ENCODE data around the gene ATP2C2.
"Not testable (repeated sequence)": the region's sequence is repeated elsewhere in the genome, so short reads cannot be mapped to it uniquely, and the experiment has no call there.

Gene ATP2C2

DNA sequence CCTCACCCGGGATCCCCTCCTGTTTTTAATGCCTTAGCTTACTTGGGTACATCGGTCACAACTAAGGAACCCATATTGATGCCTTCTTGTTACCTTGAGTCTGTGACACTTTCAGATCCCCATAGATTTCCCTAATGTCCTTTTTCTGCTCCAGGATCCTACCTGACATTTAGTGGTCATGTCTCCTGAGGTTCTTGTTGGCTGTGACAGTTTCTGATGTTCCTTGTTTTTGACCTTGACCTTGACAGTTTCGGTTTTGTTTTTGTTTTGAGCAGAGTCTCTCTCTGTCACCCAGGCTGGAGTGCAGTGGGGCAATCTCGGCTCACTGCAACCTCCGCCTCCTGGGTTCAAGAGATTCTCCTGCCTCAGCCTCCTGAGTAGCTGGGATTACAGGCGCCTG, 52.2 kb downstream of the ATP2C2 start:
- not testable (repeated sequence) for DNase-seq (ENCODE audit: low read depth in 2 of 2)

DNA sequence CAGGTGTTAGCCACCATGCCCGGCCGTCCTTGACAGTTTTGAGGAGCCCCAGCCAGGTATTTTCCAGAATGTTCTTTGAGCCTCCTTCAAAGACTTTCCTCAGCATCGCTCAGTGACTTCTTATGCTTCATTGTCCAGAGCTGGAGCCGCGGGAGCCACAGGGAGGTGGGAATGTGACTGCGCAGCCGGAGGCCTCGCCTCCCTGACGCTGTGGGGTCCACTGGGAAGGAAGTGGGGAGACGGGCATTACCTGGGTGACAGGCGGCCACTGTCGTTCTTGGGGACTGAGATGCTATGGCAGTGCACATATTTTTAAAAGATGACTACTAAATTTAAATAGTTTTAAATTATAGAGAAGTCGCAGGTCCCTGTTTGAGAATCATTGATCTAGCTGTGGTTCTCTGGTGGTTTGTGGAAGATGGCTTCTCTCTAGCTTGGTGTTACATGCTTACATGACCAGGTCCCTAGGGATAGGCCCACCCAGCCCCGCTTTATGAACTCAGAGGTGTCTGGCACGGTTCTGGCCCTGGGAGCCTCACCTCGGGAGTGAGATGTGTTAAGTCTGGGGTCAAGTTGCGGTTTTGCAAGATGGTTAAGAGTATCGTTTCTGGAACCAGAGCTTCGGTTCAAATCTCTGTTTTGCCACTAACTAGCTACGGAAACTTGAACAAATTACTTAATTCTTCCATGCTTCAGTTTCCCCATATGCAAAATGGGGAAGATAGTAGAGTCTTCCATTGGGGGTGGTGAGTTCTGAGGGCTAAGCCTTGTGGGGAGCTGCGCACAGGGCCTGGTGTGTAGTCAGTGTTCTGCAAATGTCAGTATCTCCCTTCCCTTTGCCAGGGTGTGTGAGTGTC, 53.0 kb downstream of the ATP2C2 start:
- no peak for DNase-seq (ENCODE audit: low read depth in 2 of 2)

DNA sequence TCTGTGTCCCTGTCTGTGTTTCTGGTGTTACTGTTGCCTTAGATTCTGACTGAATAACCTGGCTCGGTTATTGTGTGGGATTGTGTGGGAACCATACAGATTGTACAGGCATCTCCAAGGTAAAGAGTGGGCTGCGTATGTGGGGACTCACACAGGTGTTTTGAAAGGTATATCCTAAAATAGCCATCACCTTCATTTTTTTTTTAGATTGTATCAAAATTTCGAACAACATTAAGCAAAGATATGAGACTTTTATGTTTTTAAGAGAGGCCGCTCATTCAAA, 53.5 kb downstream of the ATP2C2 start:
- DNase-seq (ENCODE audit: low read depth in 2 of 2): no peak

DNA sequence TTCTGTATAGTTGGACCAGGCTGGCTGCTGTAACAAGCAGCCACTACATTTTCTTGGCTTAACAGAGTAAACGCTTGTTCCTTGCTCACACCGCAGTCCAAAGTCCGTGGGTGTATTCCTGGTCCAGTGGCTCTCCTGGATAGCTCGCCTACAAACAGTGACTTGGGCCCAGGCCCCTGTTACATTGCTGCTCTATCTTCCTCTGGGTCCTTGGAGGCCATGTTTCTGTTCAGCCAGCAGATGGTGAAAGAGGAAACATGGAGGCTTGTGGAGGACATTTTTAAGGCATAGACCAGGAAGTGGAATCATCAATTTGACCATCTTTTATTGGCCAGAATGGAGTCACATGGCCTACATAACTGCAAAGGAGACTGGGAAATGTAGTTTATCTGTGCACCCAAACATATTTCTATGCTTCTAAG, 55.1 kb downstream of the ATP2C2 start:
- DNase-seq (ENCODE audit: low read depth in 2 of 2): no peak

DNA sequence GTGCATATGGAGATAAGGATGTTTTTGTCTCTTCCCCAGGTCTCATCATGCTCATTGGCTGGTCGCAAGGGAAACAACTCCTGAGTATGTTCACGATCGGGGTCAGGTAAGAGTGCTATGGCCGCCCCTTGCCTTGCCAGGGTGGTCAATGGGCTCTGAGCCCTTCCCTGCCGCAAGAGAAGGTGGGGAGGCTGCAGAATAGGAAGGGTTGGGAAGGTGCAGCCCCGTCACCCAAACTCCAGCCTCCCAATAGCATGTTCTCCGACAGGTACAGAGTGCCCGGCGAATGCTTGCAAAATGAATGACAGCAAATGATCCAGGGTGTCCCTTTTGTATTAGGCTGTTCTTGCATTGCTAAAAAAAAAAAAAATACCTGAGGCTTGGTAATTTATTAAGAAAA, 57.4 kb downstream of the ATP2C2 start:
- no peak for DNase-seq (ENCODE audit: low read depth in 2 of 2)

DNA sequence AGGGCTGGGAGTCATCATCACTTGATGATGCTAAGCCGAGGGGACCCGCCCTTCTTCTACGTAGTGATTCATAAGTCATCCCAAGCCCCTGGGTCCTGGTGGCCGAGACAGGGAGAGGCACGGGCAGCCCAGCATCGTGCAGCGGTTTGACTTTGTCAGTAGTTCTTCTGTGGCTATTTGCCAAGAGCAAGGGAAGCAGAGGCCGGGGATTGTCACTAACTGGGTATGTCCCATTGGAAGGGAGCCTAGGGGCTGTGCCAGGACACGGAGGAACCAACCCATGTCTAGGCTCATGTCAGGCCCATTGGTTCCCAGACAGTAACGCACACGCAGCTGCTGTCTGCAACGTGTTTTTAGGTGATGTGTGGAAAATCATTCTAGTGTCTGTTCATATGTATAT, 58.5 kb downstream of the ATP2C2 start:
- DNase-seq (ENCODE audit: low read depth in 2 of 2): no peak

DNA sequence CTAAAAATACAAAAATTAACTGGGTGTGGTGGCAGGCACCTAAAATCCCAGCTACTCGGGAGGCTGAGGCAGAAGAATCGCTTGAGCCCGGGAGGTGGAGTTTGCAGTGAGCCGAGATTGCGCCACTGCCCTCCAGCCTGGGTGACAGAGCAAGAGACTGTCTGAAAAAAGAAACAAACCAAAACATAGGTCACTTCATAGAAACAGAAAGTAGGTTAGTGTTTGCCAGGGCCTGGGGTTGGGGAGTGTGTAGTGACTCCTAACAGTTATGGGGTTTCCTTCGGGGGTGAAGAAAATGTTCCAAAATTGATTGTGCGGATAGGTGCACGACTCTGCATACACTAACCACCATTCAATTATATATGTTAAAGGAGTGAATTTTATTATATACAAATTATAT, 59.2 kb downstream of the ATP2C2 start:
- no peak for DNase-seq (ENCODE audit: low read depth in 2 of 2)

DNA sequence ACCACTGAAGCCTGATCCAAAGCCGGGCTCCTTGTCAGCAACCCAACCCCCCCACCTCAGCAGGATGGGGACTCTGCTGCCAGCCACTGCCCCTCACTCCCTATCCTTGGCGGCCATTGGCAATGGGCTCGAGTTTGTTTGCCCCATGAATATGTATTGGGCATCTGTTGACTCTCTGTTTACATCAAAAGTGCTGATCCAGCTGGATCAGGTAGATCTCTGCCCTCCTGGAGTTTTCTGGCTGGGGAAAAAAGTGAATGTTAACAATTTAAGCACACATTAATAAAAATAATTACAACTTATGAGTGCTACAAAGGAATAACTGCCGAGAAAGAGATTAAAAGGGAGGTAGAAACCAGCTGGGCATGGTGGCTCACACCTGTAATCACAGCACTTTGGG, 62.5 kb downstream of the ATP2C2 start:
- DNase-seq (ENCODE audit: low read depth in 2 of 2): no peak

DNA sequence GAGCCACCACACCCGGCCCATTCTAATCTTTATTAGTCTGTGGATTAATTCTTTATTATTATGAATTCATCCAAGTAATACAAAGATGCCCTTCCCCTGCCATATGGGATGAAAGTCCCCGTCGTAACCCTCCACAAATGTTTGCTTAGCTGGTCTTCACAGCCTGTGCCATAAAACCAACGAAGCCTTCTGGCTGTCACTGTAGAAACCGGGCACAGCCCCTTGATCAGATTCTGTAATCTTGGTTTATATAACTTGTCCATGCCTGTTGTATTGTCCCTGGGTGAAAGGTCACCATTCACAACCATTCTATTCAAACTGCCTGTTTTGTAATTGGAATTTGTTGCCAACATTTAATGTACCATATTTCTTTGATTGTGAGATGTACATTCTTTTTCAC, 66.5 kb downstream of the ATP2C2 start:
- no peak for DNase-seq (ENCODE audit: low read depth in 2 of 2)

DNA sequence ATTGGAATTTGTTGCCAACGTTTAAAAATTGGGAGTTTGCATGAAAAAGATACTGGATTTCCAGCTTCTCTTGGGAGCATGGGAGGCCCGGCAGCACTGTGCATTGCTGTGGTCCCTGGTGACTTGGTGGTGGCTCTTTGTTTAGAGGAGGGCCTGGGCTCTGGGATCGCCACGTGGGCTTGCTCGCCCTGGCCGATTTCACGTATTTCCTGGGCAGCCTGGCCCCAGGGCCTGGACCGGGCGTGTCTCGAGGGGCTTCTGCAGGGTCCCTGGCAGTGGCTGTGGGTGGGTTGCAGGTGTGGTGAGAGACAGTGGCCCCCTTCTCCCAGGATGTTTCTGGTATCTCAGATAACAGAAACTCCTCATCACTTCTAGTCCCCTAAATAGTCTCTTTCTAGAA, 67.9 kb downstream of the ATP2C2 start:
- DNase-seq (ENCODE audit: low read depth in 2 of 2): no peak

DNA sequence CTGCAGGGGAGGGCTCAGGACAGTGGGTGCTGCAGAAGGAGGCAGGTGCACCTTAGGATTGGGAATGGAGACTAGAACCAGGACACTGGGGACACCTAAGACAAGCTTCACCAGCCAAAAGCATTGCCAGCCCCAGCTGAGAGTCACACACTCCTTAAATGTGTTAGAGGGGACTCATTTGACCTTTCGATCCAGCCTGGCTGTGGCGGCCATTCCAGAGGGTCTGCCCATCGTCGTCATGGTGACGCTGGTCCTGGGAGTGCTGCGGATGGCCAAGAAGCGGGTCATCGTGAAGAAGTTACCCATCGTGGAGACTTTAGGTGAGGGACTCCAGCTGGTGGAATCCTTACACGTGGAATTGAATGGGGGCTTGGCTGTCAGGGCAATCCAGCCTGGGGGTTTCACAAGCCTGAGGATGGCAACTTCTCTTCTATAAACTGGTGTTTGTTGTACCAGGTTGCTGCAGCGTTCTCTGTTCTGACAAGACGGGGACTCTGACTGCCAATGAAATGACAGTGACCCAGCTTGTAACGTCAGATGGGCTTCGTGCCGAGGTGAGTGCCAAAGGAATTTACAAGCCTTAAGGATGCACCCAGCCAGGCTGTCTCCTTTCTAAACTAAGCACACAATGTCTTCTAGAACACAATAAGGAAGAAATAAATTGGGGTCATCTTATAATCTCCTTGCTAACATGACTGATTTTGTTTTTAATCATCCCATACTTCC, 70.8 kb downstream of the ATP2C2 start:
- DNase-seq (ENCODE audit: low read depth in 2 of 2): no peak

DNA sequence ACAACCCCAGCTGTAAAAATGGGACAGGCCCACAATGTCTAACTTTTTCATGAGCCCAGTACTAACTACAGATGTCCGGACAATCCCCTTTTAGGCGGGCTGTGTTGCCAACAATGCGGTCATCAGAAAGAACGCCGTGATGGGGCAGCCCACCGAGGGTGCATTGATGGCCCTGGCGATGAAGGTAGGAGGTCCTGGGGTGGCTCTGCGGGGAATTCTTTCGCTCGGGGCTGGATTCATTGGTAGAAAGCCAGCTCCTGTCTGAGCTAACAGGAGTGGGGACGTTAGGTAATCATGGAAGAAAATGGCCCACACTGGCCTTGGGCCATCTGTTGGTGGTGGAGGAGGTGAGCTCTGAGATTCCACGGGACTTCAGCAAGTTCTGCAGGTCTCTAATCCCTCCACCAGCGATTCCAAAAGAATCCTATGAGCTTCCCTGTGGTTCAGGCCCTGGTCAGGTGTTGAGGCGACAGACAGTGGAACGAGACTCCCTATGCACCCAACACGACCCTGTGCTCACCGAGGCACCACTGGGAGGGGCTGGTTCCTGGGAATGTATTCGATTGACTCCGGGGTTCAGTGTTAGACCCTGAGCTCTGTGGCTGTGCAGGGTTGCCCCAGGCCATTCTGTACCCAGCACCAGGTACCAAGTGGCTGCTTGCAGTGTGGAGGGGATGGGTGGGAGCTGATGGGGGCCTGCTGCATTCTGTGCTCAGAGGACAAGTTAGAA, 74.2 kb downstream of the ATP2C2 start:
- no peak for DNase-seq (ENCODE audit: low read depth in 2 of 2)

DNA sequence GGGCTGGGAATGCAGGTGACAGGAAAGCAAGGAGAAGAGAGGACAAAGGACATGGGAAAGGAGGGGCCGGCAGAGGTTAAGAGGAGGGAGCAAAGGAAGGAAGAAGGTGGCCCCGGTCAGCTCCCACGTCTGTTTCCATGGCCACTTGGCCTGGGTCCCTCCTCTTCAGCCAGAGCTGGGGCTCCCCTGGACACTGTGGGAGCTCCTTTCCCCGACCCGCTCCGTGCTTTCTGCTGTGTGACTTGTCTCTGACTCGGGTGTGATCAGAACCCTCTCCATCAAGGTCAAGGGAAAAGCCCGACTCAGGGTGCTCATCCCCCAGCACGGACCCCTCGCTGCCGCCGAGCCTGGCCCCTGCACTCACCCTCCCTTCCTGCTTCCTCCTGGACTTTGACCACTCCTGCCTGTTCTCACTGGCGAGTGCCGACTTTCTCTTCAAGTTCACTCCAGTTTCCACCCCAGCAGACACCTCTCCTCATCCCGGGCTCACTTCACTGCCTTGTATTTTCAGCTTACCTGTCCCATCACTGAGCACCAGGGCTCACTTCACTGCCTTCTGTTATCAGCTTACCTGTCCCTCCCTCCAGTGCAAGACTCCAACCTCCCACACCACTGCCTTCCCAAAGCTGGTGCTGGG, 74.9 kb downstream of the ATP2C2 start:
- DNase-seq (ENCODE audit: low read depth in 2 of 2): no peak

DNA sequence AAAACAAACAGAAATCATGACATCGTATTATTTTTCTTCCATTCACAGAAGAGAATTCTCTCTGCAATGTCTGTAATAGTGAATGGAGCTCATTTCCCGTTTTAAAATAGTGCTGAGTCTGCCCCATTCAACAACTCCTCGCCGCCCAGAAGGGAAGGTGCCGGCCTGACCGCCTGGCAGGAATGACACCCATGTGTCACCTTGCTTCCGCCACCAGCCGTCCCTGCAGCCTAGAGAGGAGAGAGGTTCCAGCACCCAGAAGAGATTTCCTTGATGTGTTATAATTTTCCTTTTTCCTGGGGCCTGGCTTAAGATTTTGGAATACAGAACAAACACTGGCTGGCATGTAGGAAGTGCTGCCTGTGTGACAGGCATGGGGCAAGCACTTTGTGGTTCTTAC, 76.1 kb downstream of the ATP2C2 start:
- no peak for DNase-seq (ENCODE audit: low read depth in 2 of 2)

DNA sequence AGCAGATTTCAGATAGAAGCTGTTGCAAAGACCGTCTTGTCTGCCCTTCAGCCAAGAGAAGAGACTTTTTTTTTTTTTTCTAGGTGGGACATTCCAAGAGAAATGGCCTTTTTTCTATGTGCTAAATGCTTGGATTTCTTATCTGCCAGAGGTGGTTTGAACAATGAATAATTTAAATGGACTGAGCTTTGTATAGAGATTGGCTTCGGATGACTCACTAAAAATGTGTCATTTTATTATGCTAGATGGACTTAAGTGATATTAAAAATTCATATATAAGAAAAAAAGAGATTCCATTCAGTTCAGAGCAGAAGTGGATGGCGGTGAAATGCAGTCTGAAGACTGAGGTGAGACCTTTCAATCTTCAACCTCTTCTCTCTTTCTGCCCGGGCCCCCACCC, 77.7 kb downstream of the ATP2C2 start:
- DNase-seq (ENCODE audit: low read depth in 2 of 2): no peak

DNA sequence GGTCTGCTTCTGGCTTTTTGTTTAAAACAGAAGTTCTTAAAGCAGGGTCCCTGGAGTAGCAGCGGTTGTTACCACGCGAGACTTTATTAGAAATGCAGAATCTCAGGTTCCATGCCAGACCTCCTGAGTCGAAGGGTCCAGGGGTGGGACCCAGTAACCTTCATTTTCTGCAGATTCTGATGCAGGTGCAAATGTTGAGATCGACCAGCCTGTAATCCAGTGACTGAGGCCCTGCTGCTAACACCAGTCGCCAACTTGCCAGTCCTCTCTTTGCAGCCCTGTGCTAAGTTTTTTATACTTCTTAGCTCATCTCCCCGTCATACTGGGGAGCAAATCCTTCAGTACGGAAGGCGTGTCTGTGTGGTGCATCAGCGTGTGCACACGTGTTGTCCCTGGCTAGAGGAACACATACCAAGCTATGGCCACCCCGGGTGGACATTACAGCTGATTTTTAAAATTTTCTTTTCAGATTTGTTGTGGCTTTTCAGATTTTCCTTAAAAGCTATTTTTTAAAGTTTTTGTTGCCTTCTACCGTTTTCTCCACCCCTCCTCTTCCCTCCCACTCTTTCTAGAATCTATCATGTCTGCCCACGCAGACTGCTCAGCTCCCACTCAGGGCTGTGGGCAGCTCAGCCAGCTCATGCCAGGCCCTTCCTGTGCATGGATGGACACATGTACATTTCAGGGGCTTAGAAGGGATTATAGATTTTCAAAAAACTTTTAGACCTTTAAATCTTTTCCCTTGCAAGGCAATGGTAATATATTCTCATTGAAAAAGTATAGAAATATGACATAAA, 78.5 kb downstream of the ATP2C2 start:
- DNase-seq (ENCODE audit: low read depth in 2 of 2): no peak

DNA sequence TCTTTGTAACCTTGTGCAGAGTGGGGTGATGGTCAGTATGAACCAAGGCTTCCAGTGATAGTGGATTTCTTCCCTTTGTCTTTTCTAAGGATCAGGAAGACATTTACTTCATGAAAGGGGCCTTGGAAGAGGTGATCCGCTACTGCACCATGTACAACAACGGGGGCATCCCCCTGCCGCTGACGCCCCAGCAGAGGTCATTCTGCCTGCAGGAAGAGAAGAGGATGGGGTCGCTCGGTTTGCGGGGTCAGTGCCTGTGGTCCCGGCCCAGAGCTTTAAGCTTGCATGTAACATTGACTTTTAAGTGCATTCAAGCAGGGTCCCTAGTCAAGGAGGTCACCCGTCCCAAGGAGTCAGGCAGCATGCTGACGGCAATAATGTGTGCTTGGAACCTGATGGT, 80.1 kb downstream of the ATP2C2 start:
- DNase-seq (ENCODE audit: low read depth in 2 of 2): no peak

DNA sequence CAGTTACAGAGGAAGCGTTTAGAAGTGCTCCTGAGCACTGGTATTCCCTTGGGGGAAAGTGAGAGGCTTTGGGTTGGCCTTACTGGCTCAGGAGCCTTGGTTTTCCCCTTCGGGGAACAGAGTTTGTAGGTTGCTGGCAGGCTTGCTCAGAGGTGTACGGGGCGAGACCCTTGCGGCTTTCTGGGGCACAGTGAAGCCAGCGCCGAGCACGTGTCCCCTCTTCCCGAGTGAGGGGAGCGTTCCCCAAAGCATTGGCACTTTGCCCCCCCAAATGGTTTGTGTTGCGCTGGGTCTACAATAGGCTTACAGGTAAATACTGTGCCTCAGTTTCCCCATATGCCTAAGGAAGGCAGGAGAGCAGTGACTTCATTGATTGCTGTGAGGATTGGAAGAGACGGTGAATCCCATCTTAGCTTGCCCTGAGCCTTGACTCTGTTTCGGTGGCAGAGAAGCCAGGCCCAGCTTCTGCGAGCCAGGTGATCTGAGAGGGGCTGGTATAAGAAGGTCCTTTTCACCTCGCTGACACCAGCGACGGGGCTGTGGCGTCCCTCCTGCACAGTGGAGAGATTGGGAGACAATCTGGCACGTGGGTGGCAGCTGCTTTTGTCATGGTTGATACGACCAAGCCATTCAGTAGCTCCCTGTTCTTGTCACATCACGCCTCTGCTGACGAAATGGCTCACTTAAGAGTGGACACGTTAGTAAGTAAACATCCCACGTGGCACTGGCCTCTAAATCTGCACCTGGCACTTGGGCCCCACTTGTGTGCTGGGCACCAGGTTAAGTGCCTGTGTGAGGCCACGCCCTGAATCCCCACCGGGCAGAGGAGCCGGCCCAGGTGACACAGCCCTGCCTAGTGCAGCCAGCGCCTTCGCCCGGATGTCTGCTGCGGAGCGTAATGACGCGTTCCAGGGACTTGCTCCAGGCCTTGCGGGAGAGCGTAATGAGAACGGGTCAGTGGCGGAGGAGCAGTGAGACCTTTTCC, 81.1 kb downstream of the ATP2C2 start:
- DNase-seq (ENCODE audit: low read depth in 2 of 2): no peak

DNA sequence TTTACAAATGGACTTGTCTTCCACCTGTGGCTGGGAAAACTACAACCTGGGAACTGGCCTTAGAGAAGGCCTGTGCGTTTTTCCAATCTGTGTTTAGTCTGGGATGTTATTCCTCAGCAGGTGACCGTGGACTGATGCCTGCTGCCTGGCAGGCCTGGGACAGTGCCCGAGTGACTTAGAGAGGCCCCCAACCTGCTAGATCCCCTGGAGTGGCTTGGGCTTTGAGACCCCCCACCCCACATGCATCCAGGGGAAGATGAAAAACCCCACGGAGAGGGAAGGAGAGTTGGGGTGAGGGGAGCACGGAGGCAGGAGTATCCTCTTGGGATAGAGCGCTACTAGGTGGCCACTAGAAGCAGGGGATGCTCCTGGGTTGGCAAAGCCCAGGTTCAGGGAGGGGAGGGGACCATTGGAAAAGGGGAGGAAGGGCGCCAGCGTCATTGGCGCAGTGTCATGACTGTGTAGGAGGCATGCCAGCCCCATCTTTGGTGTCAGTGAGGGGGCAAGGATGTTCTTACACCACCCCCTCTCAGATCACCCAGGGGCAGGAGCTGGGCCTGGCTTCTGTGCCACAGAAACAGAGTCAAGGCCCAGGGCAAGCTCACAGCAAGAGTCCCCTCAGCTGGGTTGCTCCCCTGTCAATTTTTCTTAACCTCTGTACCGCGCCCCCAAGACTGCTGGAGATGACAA, 82.0 kb downstream of the ATP2C2 start:
- no peak for DNase-seq (ENCODE audit: low read depth in 2 of 2)

All from fibroblast of skin of left quadriceps (primary cell).